SU-DHL-6 (cell line): ENCODE measurements around the gene RNF181.

Source experiments
- H2AFZ ChIP-seq: fragments of 200-600 bp; sonication (generic); 2 replicates; pipeline ENCODE4 v1.6.1; 2014; ENCODE audit warnings: low read depth, mild to moderate bottlenecking, moderate library complexity, mixed read lengths, antibody characterized with exemption, low read length; ENCODE audit not compliant: severe bottlenecking
- H3F3A ChIP-seq: fragments of 200-600 bp; shearing (Covaris generic); 2 replicates; pipeline ENCODE4 v1.6.0; 2016; ENCODE audit warnings: antibody characterized with exemption, mild to moderate bottlenecking; ENCODE audit not compliant: insufficient read depth
- H3K27ac ChIP-seq: fragments of 200-600 bp; sonication (generic); 2 replicates; pipeline ENCODE4 v1.5.1; 2016; ENCODE audit warnings: low read depth, mild to moderate bottlenecking, low read length, moderate library complexity, mixed read lengths
- H3K27me3 ChIP-seq: fragments of 200-600 bp; sonication (generic), shearing (Covaris generic); 2 replicates; pipeline ENCODE4 v1.6.0; 2014; ENCODE audit warnings: mild to moderate bottlenecking, low read length
- H3K36me3 ChIP-seq: fragments of 200-600 bp; sonication (generic); 2 replicates; pipeline ENCODE4 v1.6.1; 2014; ENCODE audit warnings: mild to moderate bottlenecking, low read length, mixed read lengths
- H3K4me2 ChIP-seq: fragments of 300-600, 200-600 bp; shearing (Covaris generic), sonication (generic); 2 replicates; pipeline ENCODE4 v1.6.0; 2014; ENCODE audit warnings: low read length, low read depth, mild to moderate bottlenecking; ENCODE audit not compliant: poor library complexity, severe bottlenecking
- H3K4me3 ChIP-seq: fragments of 200-600 bp; sonication (generic); 2 replicates; pipeline ENCODE4 v1.5.1; 2014; ENCODE audit warnings: antibody characterized with exemption, low read length, mild to moderate bottlenecking, mixed read lengths; ENCODE audit not compliant: insufficient read depth, poor library complexity, severe bottlenecking
- H3K79me2 ChIP-seq: fragments of 200-600 bp; sonication (generic); 2 replicates; pipeline ENCODE4 v1.6.1; 2014; ENCODE audit warnings: mild to moderate bottlenecking, low read length, moderate library complexity; ENCODE audit not compliant: insufficient read depth
- H3K9ac ChIP-seq: fragments of 200-600 bp; sonication (generic); 2 replicates; pipeline ENCODE4 v1.7.0; 2014; ENCODE audit warnings: mild to moderate bottlenecking, low read length
- H3K9me2 ChIP-seq: fragments of 200-600 bp; sonication (generic); replicated peaks from 2 replicates; pipeline ENCODE4 v1.6.1; 2014; ENCODE audit warnings: low read length; ENCODE audit not compliant: insufficient read depth
- H3K9me3 ChIP-seq: fragments of 200-600 bp; sonication (generic); 2 replicates; pipeline ENCODE4 v1.6.1; 2014; ENCODE audit warnings: low read length, mixed read lengths; ENCODE audit not compliant: insufficient read depth
- H4K20me1 ChIP-seq: fragments of 200-600 bp; sonication (generic); 2 replicates; pipeline ENCODE4 v1.6.1; 2014; ENCODE audit warnings: low read depth, mild to moderate bottlenecking, antibody characterized with exemption, low read length, moderate library complexity, mixed read lengths
- EZH2phosphoT487 ChIP-seq: fragments of 200-600 bp; sonication (generic), shearing (Covaris generic); conservative IDR thresholded peaks from 2 replicates; pipeline ENCODE4 v1.6.1; 2018; ENCODE audit warnings: mild to moderate bottlenecking, antibody characterized with exemption, low read length, moderate library complexity, mixed read lengths
- TF ChIP-seq, protein P1 (sequence below): fragments of 200-600 bp; sonication (generic); IDR thresholded peaks from one replicate; pipeline ENCODE4 v1.5.1; 2017; ENCODE audit warnings: antibody characterized with exemption, mild to moderate bottlenecking, low read length, moderate library complexity; ENCODE audit not compliant: insufficient read depth, poor library complexity, severe bottlenecking

The RNF181 gene

DNA sequence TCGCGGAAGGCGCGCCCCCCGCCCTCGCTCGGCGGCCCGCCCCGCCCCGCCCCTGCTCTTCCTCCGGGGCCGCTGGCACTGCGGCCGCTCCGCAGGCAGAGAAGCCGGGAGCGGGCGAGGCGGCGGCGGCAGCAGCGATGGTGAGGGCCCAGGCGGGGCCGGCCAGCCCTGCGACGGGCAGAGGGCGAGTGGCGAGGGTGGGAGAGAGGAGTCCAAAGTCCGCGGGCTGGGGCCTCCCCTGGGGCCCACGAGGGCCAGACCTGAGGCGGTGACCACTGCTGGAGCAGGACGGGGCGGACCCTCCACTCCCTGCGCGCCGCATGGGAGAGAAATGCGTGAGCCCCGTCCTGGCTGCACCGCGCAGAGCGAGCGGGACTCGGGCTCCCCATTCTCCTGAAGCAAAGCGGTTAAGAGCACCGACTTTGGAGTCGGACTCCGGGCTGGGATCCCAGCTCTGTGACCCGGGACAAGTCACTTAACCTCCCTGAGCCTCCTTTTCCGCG, 11.1 kb upstream of the RNF181 start, which contains the start of gene VAMP5:
Gene VAMP5 (plus strand): TSS at position 78 of the 503 bp plus-strand sequence. CDS start 60 bp downstream, at position 138.
- TF ChIP-seq EZH2phosphoT487 = no peak
- TF ChIP-seq, protein P1, sequence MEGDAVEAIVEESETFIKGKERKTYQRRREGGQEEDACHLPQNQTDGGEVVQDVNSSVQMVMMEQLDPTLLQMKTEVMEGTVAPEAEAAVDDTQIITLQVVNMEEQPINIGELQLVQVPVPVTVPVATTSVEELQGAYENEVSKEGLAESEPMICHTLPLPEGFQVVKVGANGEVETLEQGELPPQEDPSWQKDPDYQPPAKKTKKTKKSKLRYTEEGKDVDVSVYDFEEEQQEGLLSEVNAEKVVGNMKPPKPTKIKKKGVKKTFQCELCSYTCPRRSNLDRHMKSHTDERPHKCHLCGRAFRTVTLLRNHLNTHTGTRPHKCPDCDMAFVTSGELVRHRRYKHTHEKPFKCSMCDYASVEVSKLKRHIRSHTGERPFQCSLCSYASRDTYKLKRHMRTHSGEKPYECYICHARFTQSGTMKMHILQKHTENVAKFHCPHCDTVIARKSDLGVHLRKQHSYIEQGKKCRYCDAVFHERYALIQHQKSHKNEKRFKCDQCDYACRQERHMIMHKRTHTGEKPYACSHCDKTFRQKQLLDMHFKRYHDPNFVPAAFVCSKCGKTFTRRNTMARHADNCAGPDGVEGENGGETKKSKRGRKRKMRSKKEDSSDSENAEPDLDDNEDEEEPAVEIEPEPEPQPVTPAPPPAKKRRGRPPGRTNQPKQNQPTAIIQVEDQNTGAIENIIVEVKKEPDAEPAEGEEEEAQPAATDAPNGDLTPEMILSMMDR = no peak
- H3K4me2 ChIP-seq = no peak within 1 kb of the TSS
- H3K9ac ChIP-seq = no peak within 1 kb of the TSS
- H3K4me3 ChIP-seq = no peak within 1 kb of the TSS
- no peak within 1 kb of the TSS for H2AFZ ChIP-seq
- 0 out of 2 replicates have a peak, but pooled peaks cover under 1% of the 10 kb centered on the region for H3K79me2 ChIP-seq
- H3F3A ChIP-seq = no peaks in the 10 kb centered on the region
- H3K9me3 ChIP-seq = no peaks in the 10 kb centered on the region
- H3K9me2 ChIP-seq = no peaks in the 10 kb centered on the region
- no peaks in the 10 kb centered on the region for H3K27me3 ChIP-seq
- H4K20me1 ChIP-seq = no peaks in the 10 kb centered on the region
- H3K36me3 ChIP-seq = no peaks in the 10 kb centered on the region
- H3K27ac ChIP-seq = no peak within 1 kb of the TSS

GRCh38 chr2:85584857-85585780, 10.4 kb upstream of the RNF181 start:
- no peaks in the 10 kb centered on the region for H3K79me2 ChIP-seq
- no peaks in the 10 kb centered on the region for H3K27me3 ChIP-seq
- no peaks in the 10 kb centered on the region for H4K20me1 ChIP-seq
- no peaks in the 10 kb centered on the region for H3F3A ChIP-seq
- TF ChIP-seq, protein P1 = no peak
- TF ChIP-seq EZH2phosphoT487 = no peak
- H3K27ac ChIP-seq = no peak overlapping the region
- H2AFZ ChIP-seq = no peak overlapping the region
- no peak overlapping the region for H3K9ac ChIP-seq
- no peaks in the 10 kb centered on the region for H3K9me3 ChIP-seq
- H3K9me2 ChIP-seq = no peaks in the 10 kb centered on the region
- no peak overlapping the region for H3K4me2 ChIP-seq
- no peaks in the 10 kb centered on the region for H3K36me3 ChIP-seq
- H3K4me3 ChIP-seq = no peak overlapping the region

GRCh38 chr2:85585781-85586105, 9.8 kb upstream of the RNF181 start:
- TF ChIP-seq EZH2phosphoT487 = no peak
- TF ChIP-seq, protein P1 = no peak
- Histone ChIP-seq H3K9ac (no peak overlapping the region), H3K27me3 (no peaks in the 10 kb centered on the region), H3K4me3 (no peak overlapping the region), H3K27ac (no peak overlapping the region), H3K4me2 (no peak overlapping the region), H3K36me3 (no peaks in the 10 kb centered on the region), H2AFZ (no peak overlapping the region), H3K79me2 (no peaks in the 10 kb centered on the region), H3K9me2 (no peaks in the 10 kb centered on the region), H4K20me1 (no peaks in the 10 kb centered on the region), H3F3A (no peaks in the 10 kb centered on the region), H3K9me3 (no peaks in the 10 kb centered on the region)
